Mucosa of descending colon (tissue), 3 donors: ENCODE results near the gene EMP2. TPM values are rescaled to one million over a fixed set of nuclear protein-coding genes. Genes with fewer than 3 reads are reported as not detected.
"Not testable (repeated sequence)": the region's sequence is repeated elsewhere in the genome, so short reads cannot be mapped to it uniquely, and the experiment has no call there.

Source experiments
- ATAC-seq: fragments of 200-7000 bp; cut with Tn5 transposase; one replicate; pipeline ENCODE4 v1.9.1; 2020; ENCODE audit warnings: mild to moderate bottlenecking, moderate library complexity
- DNase-seq, 3 donors: peaks; one replicate each; pipeline ENCODE4 v3.0.0-alpha.2; 2020
- H3K36me3 ChIP-seq: fragments of 200-600 bp; one replicate; pipeline ENCODE4 v1.8.0; 2021; ENCODE audit warnings: low read depth, mild to moderate bottlenecking
- H3K4me1 ChIP-seq: fragments of 200-600 bp; one replicate; pipeline ENCODE4 v1.8.0; 2021; ENCODE audit warnings: low read depth, mild to moderate bottlenecking
- H3K4me3 ChIP-seq: fragments of 200-600 bp; one replicate; pipeline ENCODE4 v1.8.0; 2021; ENCODE audit warnings: mild to moderate bottlenecking
- H3K9me3 ChIP-seq: fragments of 200-600 bp; one replicate; pipeline ENCODE4 v1.8.0; 2021; ENCODE audit warnings: mild to moderate bottlenecking
- intact Hi-C, 2 donors: fragments of 100-400 bp; cut with DNase I in 1 of 2; cut with micrococcal nuclease in 1 of 2; formaldehyde crosslinking; loops; one replicate each; pipeline versions ENCODE4 v1.11.0 to v1.11.1; 2022; cut with DNase I, micrococcal nuclease
- total RNA-seq, 3 donors: library from RNA; stranded (reverse); fragmentation: NEBNext Ultra II Directional in 2 of 3; extraction: Animal tissue kit (Norgen Biotek cat#: 25700) in 2 of 3; gene quantifications; one replicate each; pipeline versions ENCODE4 v1.2.1 to v1.2.4, GENCODE V29; 2021 to 2023
- TF ChIP-seq, protein P1 (sequence below): fragments of 200-600 bp; IDR thresholded peaks from one replicate; pipeline ENCODE4 v1.8.0; 2022; ENCODE audit warnings: antibody characterized with exemption, mild to moderate bottlenecking
- donor health status: DM: no; HTN: no; CAD: no; lungs with moderate emphysema.
- donor health status: DM: no; HTN: no; CAD: no.
- donor health status: DM: no; HTN: yes; CAD: no.

Gene EMP2
- total RNA-seq, 3 donors from 2014 or later = 73.0 to 92.9 (median 84.3) TPM

DNA sequence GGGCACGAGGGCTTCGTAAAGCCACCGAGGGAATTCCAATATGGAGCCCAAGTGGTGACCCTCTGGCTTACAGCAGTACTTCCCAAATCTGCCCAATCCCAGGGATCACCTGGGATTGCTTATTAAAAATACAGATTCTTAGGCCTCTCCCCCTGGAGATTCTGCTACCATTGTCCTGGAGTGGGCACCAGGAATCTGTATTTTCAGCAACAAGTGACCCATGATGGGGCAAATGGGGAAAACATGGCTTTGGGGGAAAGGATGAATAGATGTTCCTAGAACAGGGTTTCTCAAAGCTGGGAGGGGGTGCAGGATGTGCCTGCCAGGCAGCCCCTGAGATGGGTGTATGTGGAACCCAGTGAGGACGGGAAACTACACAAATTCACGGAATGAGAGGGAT lies 40.6 kb downstream of the EMP2 start:
- no peak for DNase-seq
- intact Hi-C loops = no loop called here
- TF ChIP-seq, protein P1, sequence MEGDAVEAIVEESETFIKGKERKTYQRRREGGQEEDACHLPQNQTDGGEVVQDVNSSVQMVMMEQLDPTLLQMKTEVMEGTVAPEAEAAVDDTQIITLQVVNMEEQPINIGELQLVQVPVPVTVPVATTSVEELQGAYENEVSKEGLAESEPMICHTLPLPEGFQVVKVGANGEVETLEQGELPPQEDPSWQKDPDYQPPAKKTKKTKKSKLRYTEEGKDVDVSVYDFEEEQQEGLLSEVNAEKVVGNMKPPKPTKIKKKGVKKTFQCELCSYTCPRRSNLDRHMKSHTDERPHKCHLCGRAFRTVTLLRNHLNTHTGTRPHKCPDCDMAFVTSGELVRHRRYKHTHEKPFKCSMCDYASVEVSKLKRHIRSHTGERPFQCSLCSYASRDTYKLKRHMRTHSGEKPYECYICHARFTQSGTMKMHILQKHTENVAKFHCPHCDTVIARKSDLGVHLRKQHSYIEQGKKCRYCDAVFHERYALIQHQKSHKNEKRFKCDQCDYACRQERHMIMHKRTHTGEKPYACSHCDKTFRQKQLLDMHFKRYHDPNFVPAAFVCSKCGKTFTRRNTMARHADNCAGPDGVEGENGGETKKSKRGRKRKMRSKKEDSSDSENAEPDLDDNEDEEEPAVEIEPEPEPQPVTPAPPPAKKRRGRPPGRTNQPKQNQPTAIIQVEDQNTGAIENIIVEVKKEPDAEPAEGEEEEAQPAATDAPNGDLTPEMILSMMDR = no peak
- no peak overlapping the region for H3K4me3 ChIP-seq
- H3K36me3 ChIP-seq = no peaks in the 10 kb centered on the region
- ATAC-seq = no peak
- H3K4me1 ChIP-seq = no peaks in the 10 kb centered on the region
- H3K9me3 ChIP-seq = no peaks in the 10 kb centered on the region

GRCh38 chr16:10539236-10539635 lies 41.2 kb downstream of the EMP2 start:
- no peak for ATAC-seq
- intact Hi-C loops = no loop called here
- no peak for DNase-seq
- TF ChIP-seq, protein P1 = no peak
- Histone ChIP-seq H3K9me3 (no peaks in the 10 kb centered on the region), H3K36me3 (no peaks in the 10 kb centered on the region), H3K4me1 (no peaks in the 10 kb centered on the region), H3K4me3 (no peak overlapping the region)

- intact Hi-C loops = no loop called here
- H3K36me3 ChIP-seq = no peaks in the 10 kb centered on the region
- no peak overlapping the region for H3K4me3 ChIP-seq
- TF ChIP-seq, protein P1 = no peak
- no peaks in the 10 kb centered on the region for H3K9me3 ChIP-seq
- no peak for ATAC-seq
- no peaks in the 10 kb centered on the region for H3K4me1 ChIP-seq
- DNase-seq = no peak
These were observed 41.8 kb downstream of the EMP2 start for GRCh38 chr16:10538583-10538982.

DNA sequence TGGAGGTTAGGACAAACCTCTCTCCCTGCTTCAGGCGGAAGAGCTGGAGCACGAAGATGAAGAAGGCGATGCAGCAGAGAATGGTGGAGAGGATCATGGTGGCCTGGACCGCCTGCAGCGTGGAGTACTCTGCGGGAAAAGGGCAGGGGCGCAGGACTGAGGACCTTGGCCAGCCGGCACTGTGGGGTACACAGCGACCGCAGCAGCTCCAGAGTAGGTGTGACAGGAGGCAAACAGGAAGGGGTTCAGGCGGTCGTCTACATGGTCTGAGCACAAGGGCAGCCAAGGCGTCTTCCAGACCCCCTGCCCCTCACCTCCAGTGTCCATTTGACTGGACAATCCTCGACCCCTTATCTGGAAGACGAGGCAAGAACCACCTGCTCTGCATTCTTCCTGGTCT lies 42.5 kb downstream of the EMP2 start:
- TF ChIP-seq, protein P1 = no peak
- no peaks in the 10 kb centered on the region for H3K36me3 ChIP-seq

DNA sequence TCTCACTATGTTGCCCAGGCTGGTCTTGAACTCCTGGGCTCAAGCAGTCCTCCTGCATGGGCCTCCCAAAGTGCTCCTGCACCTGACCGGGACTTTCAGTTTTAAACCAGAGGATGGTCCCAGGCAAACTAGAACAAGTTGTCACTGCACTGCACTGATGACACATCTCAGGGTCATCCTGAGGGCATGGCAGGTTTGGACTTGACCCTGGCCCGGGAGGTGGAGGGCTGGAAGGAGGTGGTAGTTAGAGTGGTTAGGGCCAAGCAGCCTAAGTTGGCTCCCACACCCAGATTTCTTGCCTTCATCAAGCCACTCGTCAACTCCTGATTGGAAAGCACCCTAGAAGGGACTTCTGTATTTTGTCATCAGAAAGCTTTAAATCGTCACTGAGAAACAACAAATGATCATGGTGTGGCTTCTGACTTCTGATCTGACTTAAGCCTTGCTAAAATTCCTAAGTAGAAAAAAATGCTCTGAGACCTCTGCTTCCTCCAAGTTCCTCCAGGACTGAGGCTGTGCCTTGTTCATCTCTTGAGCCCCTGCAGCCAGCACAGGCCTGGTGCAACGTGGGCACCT lies 43.5 kb downstream of the EMP2 start:
- Histone ChIP-seq H3K4me3 (no peak overlapping the region), H3K9me3 (no peaks in the 10 kb centered on the region), H3K36me3 (no peaks in the 10 kb centered on the region), H3K4me1 (no peaks in the 10 kb centered on the region)
- intact Hi-C loops = no loop called here
- ATAC-seq (no peak), DNase-seq (no peak)
- TF ChIP-seq, protein P1 = no peak

More for the DNA sequence above, 42.5 kb downstream of the EMP2 start:
- ATAC-seq = no peak
- H3K9me3 ChIP-seq = no peaks in the 10 kb centered on the region
- intact Hi-C loops = no loop called here
- no peak for DNase-seq
- no peaks in the 10 kb centered on the region for H3K4me1 ChIP-seq
- H3K4me3 ChIP-seq = no peak overlapping the region

DNA sequence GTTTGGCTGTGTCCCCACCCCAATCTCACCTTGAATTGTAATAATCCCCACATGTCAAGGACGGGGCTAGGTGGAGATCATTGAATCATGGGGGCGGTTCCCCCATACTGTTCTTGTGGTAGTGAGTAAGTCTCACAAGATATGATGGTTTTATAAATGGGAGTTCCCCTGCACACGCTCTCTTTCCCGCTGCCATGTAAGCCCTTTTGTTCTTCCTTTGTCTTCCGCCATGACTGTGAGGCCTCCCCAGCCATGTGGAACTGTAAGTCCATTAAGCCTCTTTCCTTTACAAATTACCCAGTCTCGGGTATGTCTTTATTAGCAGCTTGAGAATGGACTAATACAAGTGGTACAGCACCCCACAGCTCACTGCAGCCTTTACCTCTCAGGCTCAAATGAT lies 44.1 kb downstream of the EMP2 start:
- ATAC-seq, H3K4me1 ChIP-seq, H3K4me3 ChIP-seq, H3K9me3 ChIP-seq, DNase-seq, intact Hi-C loops, H3K36me3 ChIP-seq: not testable (repeated sequence)
